Measurements from ENCODE around the gene AKAP9.

- no peak for TF ChIP-seq CTCF (IDR thresholded peaks at IDR 0.05)
- no peak for TF ChIP-seq POLR2A (IDR thresholded peaks at IDR 0.05)
Measured at GRCh38 chr7:91913612-91914011, 27.1 kb upstream of the AKAP9 start.
